K562 (cell line): Measurements from ENCODE around the gene NYAP1. TPM values are rescaled to one million over a fixed set of nuclear protein-coding genes. Genes with fewer than 3 reads are reported as not detected.
A peak's percentile ranks its signal among the peaks of the same experiment; 100 is the strongest.

Experiments
- CBX5 ChIP-seq: IDR thresholded peaks from 2 replicates; pipeline ENCODE4 v1.6.1; 2014; ENCODE audit warnings: low read depth, borderline replicate concordance
- HNRNPH1 ChIP-seq: fragments of 200-400 bp; formaldehyde crosslinking; optimal IDR thresholded peaks from 2 replicates; pipeline ENCODE3; 2017; ENCODE audit warnings: low read depth, mild to moderate bottlenecking, low read length, moderate library complexity
- MEF2A ChIP-seq: IDR thresholded peaks from 2 replicates; pipeline ENCODE4 v1.6.1; 2011; ENCODE audit warnings: low read depth, mild to moderate bottlenecking, low read length, moderate library complexity; ENCODE audit not compliant: control insufficient read depth
- MIER1 ChIP-seq: fragments of 450-650 bp; IDR thresholded peaks from 2 replicates; pipeline ENCODE4 v1.6.1; 2016; ENCODE audit warnings: antibody characterized with exemption, mild to moderate bottlenecking, low read depth
- MXI1 ChIP-seq: IDR thresholded peaks from 2 replicates; pipeline ENCODE4 v1.6.1; 2011; ENCODE audit warnings: low read depth, mild to moderate bottlenecking, improper control_type of control experiment, low read length
- NR2C2 ChIP-seq, 2 experiments: fragments of 200-800 bp in 1 of 2; sonication (Bioruptor generic) in 1 of 2; sonication (generic) in 1 of 2; formaldehyde crosslinking in 1 of 2; IDR thresholded peaks; 2 replicates each; pipeline versions ENCODE4 v1.6.1 to v1.8.0; 2016 to 2022; ENCODE audit warnings: mild to moderate bottlenecking in 1 of 2, missing compliant biosample characterization in 1 of 2, missing genetic modification characterization in 1 of 2, missing genetic modification reagents in 1 of 2
- PHF20 ChIP-seq: fragments of 450-650 bp; IDR thresholded peaks from 2 replicates; pipeline ENCODE4 v1.6.1; 2018; ENCODE audit not compliant: partially characterized antibody
- PTTG1 ChIP-seq: fragments of 450-650 bp; IDR thresholded peaks from 2 replicates; pipeline ENCODE4 v1.6.1; 2016; ENCODE audit warnings: low read depth, mild to moderate bottlenecking, missing genetic modification characterization, missing compliant biosample characterization
- STAG1 ChIP-seq: sonication (generic); formaldehyde crosslinking; IDR thresholded peaks from 2 replicates; pipeline ENCODE4 v1.5.0; 2020; ENCODE audit warnings: missing genetic modification reagents, borderline replicate concordance
- TCF3 ChIP-seq: sonication (generic); formaldehyde crosslinking; IDR thresholded peaks from 2 replicates; pipeline ENCODE4 v1.4.0; 2020; ENCODE audit warnings: mild to moderate bottlenecking, missing genetic modification reagents
- ZKSCAN1 ChIP-seq: fragments of 150-350 bp; IDR thresholded peaks from 2 replicates; pipeline ENCODE4 v1.6.1; 2016; ENCODE audit warnings: low read depth, low read length
- ZKSCAN3 ChIP-seq: fragments of 250-450 bp; sonication (Bioruptor Pico); IDR thresholded peaks from 2 replicates; pipeline ENCODE4 v1.4.0; 2020
- ZNF696 ChIP-seq: fragments of 250-450 bp; sonication (Bioruptor Pico); conservative IDR thresholded peaks from 2 replicates; pipeline ENCODE4 v1.4.0; 2020; ENCODE audit warnings: mild to moderate bottlenecking, moderate library complexity
- ZSCAN29 ChIP-seq: fragments of 450-650 bp; IDR thresholded peaks from 2 replicates; pipeline ENCODE4 v1.6.1; 2017
- polyA plus RNA-seq, 8 experiments: library from polyadenylated mRNA; depleted of rRNA in 4 of 8; stranded (reverse) in 5 of 8; unstranded in 3 of 8; fragments of >200 nt; fragmentation: Nextera tagmentation in 2 of 8; fragmentation: Illumina TruSeq in 1 of 8; extraction: Ambion mirVana in 2 of 8; extraction: Trizol in 1 of 8; gene quantifications; 2 replicates each; pipeline versions ENCODE4 v1.2.1 to v1.2.3, GENCODE V29; 2011 to 2014; ENCODE audit warnings: inconsistent platforms in 1 of 8, missing spikeins in 1 of 8
- total RNA-seq, 7 experiments: library from RNA; depleted of rRNA in 6 of 7; stranded (reverse); fragments of >200 nt in 6 of 7; fragmentation: Illumina TruSeq in 2 of 7; extraction: Trizol in 2 of 7; gene quantifications; 2 replicates each; pipeline versions ENCODE4 v1.2.1 to v1.2.3, GENCODE V29; 2011 to 2021; ENCODE audit warnings: low replicate concordance in 1 of 7
- TF ChIP-seq, protein P1 (sequence below), 2 experiments: fragments of 150-350 bp in 1 of 2; IDR thresholded peaks; 2 replicates each; pipeline ENCODE4 v1.6.1; 2012 to 2016; ENCODE audit warnings: low read depth in 2 of 2, low read length in 2 of 2, mild to moderate bottlenecking in 1 of 2, moderate library complexity in 1 of 2
- TF ChIP-seq, protein P2 (sequence below): fragments of 250-450 bp; sonication (Bioruptor Pico); IDR thresholded peaks from 2 replicates; pipeline ENCODE4 v1.4.0; 2020; ENCODE audit warnings: mild to moderate bottlenecking, moderate library complexity
- TF ChIP-seq, protein P3 (sequence below): sonication (generic); formaldehyde crosslinking; IDR thresholded peaks from 2 replicates; pipeline ENCODE4 v1.4.0; 2020; ENCODE audit warnings: mild to moderate bottlenecking, missing genetic modification reagents
- TF ChIP-seq, protein P4 (sequence below): fragments of 450-650 bp; IDR thresholded peaks from 2 replicates; pipeline ENCODE4 v1.6.1; 2016
- TF ChIP-seq, protein P5 (sequence below): fragments of 450-650 bp; formaldehyde crosslinking; conservative IDR thresholded peaks from 2 replicates; pipeline ENCODE4 v1.4.0; 2022; ENCODE audit warnings: mild to moderate bottlenecking, missing genetic modification characterization

The NYAP1 gene
- total and polyA plus RNA-seq, 9 of the 15 experiments (the other 6 are each of a cell fraction or from before 2014, with no cell fraction given) = 0.11 to 0.88 (median 0.22) TPM; not detected in 2

DNA sequence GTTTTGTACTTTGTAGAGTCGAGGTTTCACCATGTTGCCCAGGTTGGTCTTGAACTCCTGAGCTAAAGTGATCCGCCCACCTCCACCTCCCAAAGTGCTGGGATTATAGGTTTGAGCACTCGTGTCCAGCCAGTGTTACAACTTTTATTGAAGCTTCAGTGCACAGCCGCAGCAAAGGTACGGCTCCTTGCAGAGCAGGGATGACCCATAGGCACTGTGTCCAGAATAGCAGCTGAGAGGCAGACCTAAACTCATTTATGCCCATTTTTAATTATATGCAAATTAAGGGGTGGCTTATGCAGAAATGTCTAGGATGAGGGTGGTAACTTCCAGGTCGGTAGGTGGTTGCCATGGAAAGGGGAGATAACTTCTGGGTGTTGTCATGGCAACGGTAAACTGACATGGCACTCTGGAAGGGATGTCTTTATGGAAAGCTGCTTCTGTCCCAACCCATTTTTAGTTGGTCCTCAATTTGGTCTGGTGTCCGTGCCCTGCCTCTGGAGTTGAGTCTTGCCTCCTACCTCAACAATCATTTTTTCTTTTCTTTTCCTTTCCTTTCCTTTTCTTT, 22.7 kb downstream of the NYAP1 start (continued):
- TF ChIP-seq, protein P1, sequence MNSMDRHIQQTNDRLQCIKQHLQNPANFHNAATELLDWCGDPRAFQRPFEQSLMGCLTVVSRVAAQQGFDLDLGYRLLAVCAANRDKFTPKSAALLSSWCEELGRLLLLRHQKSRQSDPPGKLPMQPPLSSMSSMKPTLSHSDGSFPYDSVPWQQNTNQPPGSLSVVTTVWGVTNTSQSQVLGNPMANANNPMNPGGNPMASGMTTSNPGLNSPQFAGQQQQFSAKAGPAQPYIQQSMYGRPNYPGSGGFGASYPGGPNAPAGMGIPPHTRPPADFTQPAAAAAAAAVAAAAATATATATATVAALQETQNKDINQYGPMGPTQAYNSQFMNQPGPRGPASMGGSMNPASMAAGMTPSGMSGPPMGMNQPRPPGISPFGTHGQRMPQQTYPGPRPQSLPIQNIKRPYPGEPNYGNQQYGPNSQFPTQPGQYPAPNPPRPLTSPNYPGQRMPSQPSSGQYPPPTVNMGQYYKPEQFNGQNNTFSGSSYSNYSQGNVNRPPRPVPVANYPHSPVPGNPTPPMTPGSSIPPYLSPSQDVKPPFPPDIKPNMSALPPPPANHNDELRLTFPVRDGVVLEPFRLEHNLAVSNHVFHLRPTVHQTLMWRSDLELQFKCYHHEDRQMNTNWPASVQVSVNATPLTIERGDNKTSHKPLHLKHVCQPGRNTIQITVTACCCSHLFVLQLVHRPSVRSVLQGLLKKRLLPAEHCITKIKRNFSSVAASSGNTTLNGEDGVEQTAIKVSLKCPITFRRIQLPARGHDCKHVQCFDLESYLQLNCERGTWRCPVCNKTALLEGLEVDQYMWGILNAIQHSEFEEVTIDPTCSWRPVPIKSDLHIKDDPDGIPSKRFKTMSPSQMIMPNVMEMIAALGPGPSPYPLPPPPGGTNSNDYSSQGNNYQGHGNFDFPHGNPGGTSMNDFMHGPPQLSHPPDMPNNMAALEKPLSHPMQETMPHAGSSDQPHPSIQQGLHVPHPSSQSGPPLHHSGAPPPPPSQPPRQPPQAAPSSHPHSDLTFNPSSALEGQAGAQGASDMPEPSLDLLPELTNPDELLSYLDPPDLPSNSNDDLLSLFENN (IDR thresholded peaks at IDR 0.05; ENCODE audit: low read depth in 2 of 2, low read length in 2 of 2) = no peak
- TF ChIP-seq ZKSCAN3 (CRISPR knock-in tag) (no peak), MXI1 (peak; percentile 99), PHF20 (no peak), CBX5 (no peak), ZKSCAN1 (no peak), MEF2A (no peak), ZNF696 (CRISPR knock-in tag) (no peak), TCF3 (CRISPR knock-in tag) (no peak), NR2C2 (CRISPR knock-in tag; IDR thresholded peaks at IDR 0.05) (0 out of 2 replicates have a peak, but pooled peaks have one; percentile 19), NR2C2 (tag; IDR thresholded peaks at IDR 0.05) (peak; percentile 74), HNRNPH1 (no peak), MIER1 (0 out of 2 replicates have a peak, but pooled peaks have one; percentile 44), PTTG1 (tag) (no peak), ZSCAN29 (no peak), STAG1 (CRISPR knock-in tag) (no peak)
- TF ChIP-seq, protein P2, sequence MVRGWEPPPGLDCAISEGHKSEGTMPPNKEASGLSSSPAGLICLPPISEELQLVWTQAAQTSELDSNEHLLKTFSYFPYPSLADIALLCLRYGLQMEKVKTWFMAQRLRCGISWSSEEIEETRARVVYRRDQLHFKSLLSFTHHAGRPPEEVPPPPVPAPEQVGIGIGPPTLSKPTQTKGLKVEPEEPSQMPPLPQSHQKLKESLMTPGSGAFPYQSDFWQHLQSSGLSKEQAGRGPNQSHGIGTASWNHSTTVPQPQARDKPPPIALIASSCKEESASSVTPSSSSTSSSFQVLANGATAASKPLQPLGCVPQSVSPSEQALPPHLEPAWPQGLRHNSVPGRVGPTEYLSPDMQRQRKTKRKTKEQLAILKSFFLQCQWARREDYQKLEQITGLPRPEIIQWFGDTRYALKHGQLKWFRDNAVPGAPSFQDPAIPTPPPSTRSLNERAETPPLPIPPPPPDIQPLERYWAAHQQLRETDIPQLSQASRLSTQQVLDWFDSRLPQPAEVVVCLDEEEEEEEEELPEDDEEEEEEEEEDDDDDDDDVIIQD = no peak
- TF ChIP-seq, protein P3, sequence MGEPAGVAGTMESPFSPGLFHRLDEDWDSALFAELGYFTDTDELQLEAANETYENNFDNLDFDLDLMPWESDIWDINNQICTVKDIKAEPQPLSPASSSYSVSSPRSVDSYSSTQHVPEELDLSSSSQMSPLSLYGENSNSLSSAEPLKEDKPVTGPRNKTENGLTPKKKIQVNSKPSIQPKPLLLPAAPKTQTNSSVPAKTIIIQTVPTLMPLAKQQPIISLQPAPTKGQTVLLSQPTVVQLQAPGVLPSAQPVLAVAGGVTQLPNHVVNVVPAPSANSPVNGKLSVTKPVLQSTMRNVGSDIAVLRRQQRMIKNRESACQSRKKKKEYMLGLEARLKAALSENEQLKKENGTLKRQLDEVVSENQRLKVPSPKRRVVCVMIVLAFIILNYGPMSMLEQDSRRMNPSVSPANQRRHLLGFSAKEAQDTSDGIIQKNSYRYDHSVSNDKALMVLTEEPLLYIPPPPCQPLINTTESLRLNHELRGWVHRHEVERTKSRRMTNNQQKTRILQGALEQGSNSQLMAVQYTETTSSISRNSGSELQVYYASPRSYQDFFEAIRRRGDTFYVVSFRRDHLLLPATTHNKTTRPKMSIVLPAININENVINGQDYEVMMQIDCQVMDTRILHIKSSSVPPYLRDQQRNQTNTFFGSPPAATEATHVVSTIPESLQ (CRISPR knock-in tag) = no peak
- TF ChIP-seq, protein P4, sequence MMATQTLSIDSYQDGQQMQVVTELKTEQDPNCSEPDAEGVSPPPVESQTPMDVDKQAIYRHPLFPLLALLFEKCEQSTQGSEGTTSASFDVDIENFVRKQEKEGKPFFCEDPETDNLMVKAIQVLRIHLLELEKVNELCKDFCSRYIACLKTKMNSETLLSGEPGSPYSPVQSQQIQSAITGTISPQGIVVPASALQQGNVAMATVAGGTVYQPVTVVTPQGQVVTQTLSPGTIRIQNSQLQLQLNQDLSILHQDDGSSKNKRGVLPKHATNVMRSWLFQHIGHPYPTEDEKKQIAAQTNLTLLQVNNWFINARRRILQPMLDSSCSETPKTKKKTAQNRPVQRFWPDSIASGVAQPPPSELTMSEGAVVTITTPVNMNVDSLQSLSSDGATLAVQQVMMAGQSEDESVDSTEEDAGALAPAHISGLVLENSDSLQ = peak; percentile 95
- TF ChIP-seq, protein P5, sequence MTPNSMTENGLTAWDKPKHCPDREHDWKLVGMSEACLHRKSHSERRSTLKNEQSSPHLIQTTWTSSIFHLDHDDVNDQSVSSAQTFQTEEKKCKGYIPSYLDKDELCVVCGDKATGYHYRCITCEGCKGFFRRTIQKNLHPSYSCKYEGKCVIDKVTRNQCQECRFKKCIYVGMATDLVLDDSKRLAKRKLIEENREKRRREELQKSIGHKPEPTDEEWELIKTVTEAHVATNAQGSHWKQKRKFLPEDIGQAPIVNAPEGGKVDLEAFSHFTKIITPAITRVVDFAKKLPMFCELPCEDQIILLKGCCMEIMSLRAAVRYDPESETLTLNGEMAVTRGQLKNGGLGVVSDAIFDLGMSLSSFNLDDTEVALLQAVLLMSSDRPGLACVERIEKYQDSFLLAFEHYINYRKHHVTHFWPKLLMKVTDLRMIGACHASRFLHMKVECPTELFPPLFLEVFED = no peak
